ENCODE measurements around the gene TAS2R50.

Gene TAS2R50

GRCh38 chr12:11014234-11014633, 27.5 kb upstream of the TAS2R50 start:
- ChIA-PET CTCF (no interaction called here), POLR2A (no interaction called here)
- no peak for DNase-seq (ENCODE audit: extremely low spot score)
- TF ChIP-seq BHLHE40 (IDR thresholded peaks at IDR 0.05; ENCODE audit: borderline replicate concordance), result no peak
- no peak for TF ChIP-seq CTBP1 (IDR thresholded peaks at IDR 0.05; ENCODE audit: borderline replicate concordance)
- TF ChIP-seq PKNOX1 (IDR thresholded peaks at IDR 0.05), result no peak
- no peak for TF ChIP-seq SUZ12 (IDR thresholded peaks at IDR 0.05)
- no peak for TF ChIP-seq L3MBTL2 (conservative IDR thresholded peaks at IDR 0.05)
- TF ChIP-seq HDGF (IDR thresholded peaks at IDR 0.05; ENCODE audit: borderline replicate concordance), result no peak
- TF ChIP-seq FOXK2 (IDR thresholded peaks at IDR 0.05), result no peak
- TF ChIP-seq ARNT (IDR thresholded peaks at IDR 0.05), result no peak
- no peak for TF ChIP-seq TARDBP (IDR thresholded peaks at IDR 0.05)
- TF ChIP-seq ELF4 (IDR thresholded peaks at IDR 0.05), result no peak
- TF ChIP-seq LEF1 (IDR thresholded peaks at IDR 0.05; ENCODE audit: borderline replicate concordance), result no peak

DNA sequence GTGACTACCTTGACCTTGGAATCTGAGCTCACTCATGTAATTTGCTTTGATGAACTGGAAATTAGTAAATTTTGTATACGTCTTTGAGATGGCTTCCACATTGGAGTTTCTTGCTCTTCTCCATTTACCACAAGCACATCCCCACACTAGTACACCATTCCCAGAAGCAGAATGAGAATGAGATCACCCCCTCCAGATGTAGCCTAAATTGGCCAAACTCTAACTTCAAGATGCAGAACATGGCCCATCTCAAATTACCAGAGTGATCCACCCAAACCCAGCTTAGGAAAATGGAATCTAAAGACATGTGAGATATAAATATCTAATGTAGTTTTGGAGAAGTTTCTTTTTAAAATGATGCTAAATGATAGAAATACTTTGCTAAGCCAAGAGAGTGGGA, 20.9 kb upstream of the TAS2R50 start:
- ChIA-PET POLR2A (no interaction called here), CTCF (no interaction called here)
- TF ChIP-seq ELF4 (IDR thresholded peaks at IDR 0.05) (no peak), LEF1 (IDR thresholded peaks at IDR 0.05; ENCODE audit: borderline replicate concordance) (no peak), SP1 (IDR thresholded peaks at IDR 0.05) (no peak), PKNOX1 (IDR thresholded peaks at IDR 0.05) (no peak), FOXK2 (IDR thresholded peaks at IDR 0.05) (no peak), CTBP1 (IDR thresholded peaks at IDR 0.05; ENCODE audit: borderline replicate concordance) (no peak), HDGF (IDR thresholded peaks at IDR 0.05; ENCODE audit: borderline replicate concordance) (no peak), ZNF384 (IDR thresholded peaks at IDR 0.05) (no peak), BHLHE40 (IDR thresholded peaks at IDR 0.05; ENCODE audit: borderline replicate concordance) (no peak), NFRKB (IDR thresholded peaks at IDR 0.05) (no peak), L3MBTL2 (conservative IDR thresholded peaks at IDR 0.05) (no peak), FOXA1 (IDR thresholded peaks at IDR 0.05) (no peak), ARNT (IDR thresholded peaks at IDR 0.05) (no peak), SUZ12 (IDR thresholded peaks at IDR 0.05) (no peak), TARDBP (IDR thresholded peaks at IDR 0.05) (no peak), FOXM1 (IDR thresholded peaks at IDR 0.05; ENCODE audit: borderline replicate concordance) (no peak)
- no peak for DNase-seq (ENCODE audit: extremely low spot score)

- no peak for DNase-seq (ENCODE audit: extremely low spot score)
- no peak for TF ChIP-seq L3MBTL2 (conservative IDR thresholded peaks at IDR 0.05)
- no peak for TF ChIP-seq LEF1 (IDR thresholded peaks at IDR 0.05; ENCODE audit: borderline replicate concordance)
- TF ChIP-seq ARNT (IDR thresholded peaks at IDR 0.05), result no peak
- TF ChIP-seq NFRKB (IDR thresholded peaks at IDR 0.05), result no peak
- no peak for TF ChIP-seq SUZ12 (IDR thresholded peaks at IDR 0.05)
- no peak for TF ChIP-seq FOXM1 (IDR thresholded peaks at IDR 0.05; ENCODE audit: borderline replicate concordance)
- no peak for TF ChIP-seq BHLHE40 (IDR thresholded peaks at IDR 0.05; ENCODE audit: borderline replicate concordance)
- no peak for TF ChIP-seq HDGF (IDR thresholded peaks at IDR 0.05; ENCODE audit: borderline replicate concordance)
- ChIA-PET CTCF (no interaction called here), POLR2A (no interaction called here)
These were observed 11.5 kb upstream of the TAS2R50 start, which contains the start of gene TAS2R20 for GRCh38 chr12:10998204-10998603. TAS2R20 (minus strand) TSS chr12:10998304; CDS start chr12:10997875, 429 bp downstream.

GRCh38 chr12:10994307-10994706, 7.6 kb upstream of the TAS2R50 start:
- POLR2A ChIA-PET, result no interaction called here
- CTCF ChIA-PET, result no interaction called here
- TF ChIP-seq CTBP1 (IDR thresholded peaks at IDR 0.05; ENCODE audit: borderline replicate concordance) (no peak), FOXK2 (IDR thresholded peaks at IDR 0.05) (no peak), BHLHE40 (IDR thresholded peaks at IDR 0.05; ENCODE audit: borderline replicate concordance) (no peak), FOXM1 (IDR thresholded peaks at IDR 0.05; ENCODE audit: borderline replicate concordance) (no peak), SP1 (IDR thresholded peaks at IDR 0.05) (no peak), L3MBTL2 (conservative IDR thresholded peaks at IDR 0.05) (no peak), NFRKB (IDR thresholded peaks at IDR 0.05) (no peak), TARDBP (IDR thresholded peaks at IDR 0.05) (no peak), ZNF384 (IDR thresholded peaks at IDR 0.05) (no peak), HDGF (IDR thresholded peaks at IDR 0.05; ENCODE audit: borderline replicate concordance) (no peak), LEF1 (IDR thresholded peaks at IDR 0.05; ENCODE audit: borderline replicate concordance) (no peak)

DNA sequence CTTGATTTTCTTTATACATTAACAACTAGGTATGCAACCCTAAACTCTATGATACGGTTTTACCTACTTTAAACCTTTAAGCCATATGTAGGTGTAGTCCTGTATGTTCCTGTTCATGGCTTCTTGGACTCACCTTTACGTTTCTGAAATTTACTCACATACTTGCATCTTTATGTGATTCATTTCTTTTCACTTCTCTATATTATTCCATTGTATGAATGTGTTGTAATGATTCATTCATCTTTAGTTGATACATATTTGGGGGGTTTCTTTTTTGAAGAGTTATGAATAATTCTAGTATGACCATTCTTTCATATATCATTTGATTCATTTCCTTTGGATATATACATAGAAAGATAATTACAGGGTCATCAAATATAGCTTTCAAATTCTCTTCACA, 2.4 kb upstream of the TAS2R50 start:
- TF ChIP-seq ARNT (IDR thresholded peaks at IDR 0.05) (no peak), CTBP1 (IDR thresholded peaks at IDR 0.05; ENCODE audit: borderline replicate concordance) (no peak), BHLHE40 (IDR thresholded peaks at IDR 0.05; ENCODE audit: borderline replicate concordance) (no peak), LEF1 (IDR thresholded peaks at IDR 0.05; ENCODE audit: borderline replicate concordance) (no peak)
- ChIA-PET POLR2A (no interaction called here), CTCF (no interaction called here)
- DNase-seq (ENCODE audit: extremely low spot score), result no peak

More at GRCh38 chr12:10994307-10994706, 7.6 kb upstream of the TAS2R50 start:
- DNase-seq (ENCODE audit: extremely low spot score), result no peak

DNA sequence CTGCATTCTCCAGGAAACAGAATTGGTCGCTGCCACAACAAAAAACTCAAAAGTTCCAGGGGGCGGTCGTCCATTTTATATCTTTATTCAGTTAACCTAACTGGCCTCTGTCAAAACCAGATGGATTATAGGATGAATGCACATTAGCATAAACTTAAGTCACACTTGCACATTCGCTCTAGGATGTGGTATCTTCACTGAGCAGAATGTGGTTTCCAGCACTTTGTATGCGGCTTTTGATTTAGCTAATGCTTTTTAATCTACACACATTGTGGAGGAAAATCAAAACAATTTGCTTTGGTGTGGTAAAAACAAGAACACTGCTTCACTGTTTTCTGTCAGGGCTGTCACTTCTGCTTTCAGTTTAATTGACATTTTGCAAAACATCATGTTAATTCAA, 4.5 kb downstream of the TAS2R50 start:
- TF ChIP-seq SUZ12 (IDR thresholded peaks at IDR 0.05) (no peak), SP1 (IDR thresholded peaks at IDR 0.05) (no peak), FOXK2 (IDR thresholded peaks at IDR 0.05) (no peak), ARNT (IDR thresholded peaks at IDR 0.05) (no peak), LEF1 (IDR thresholded peaks at IDR 0.05; ENCODE audit: borderline replicate concordance) (no peak), L3MBTL2 (conservative IDR thresholded peaks at IDR 0.05) (no peak), TARDBP (IDR thresholded peaks at IDR 0.05) (no peak), FOXM1 (IDR thresholded peaks at IDR 0.05; ENCODE audit: borderline replicate concordance) (no peak), CTBP1 (IDR thresholded peaks at IDR 0.05; ENCODE audit: borderline replicate concordance) (no peak), ZNF384 (IDR thresholded peaks at IDR 0.05) (no peak), ELF4 (IDR thresholded peaks at IDR 0.05) (no peak), FOXA1 (IDR thresholded peaks at IDR 0.05) (no peak), HDGF (IDR thresholded peaks at IDR 0.05; ENCODE audit: borderline replicate concordance) (no peak), BHLHE40 (IDR thresholded peaks at IDR 0.05; ENCODE audit: borderline replicate concordance) (no peak)
- POLR2A ChIA-PET, result no interaction called here
- DNase-seq (ENCODE audit: extremely low spot score), result no peak
- CTCF ChIA-PET, result no interaction called here

GRCh38 chr12:10974965-10975364, 11.7 kb downstream of the TAS2R50 start:
- ChIA-PET POLR2A (no interaction called here), CTCF (no interaction called here)
- DNase-seq (ENCODE audit: extremely low spot score), result no peak
- TF ChIP-seq NFRKB (IDR thresholded peaks at IDR 0.05) (no peak), ARNT (IDR thresholded peaks at IDR 0.05) (no peak), CTBP1 (IDR thresholded peaks at IDR 0.05; ENCODE audit: borderline replicate concordance) (no peak), HDGF (IDR thresholded peaks at IDR 0.05; ENCODE audit: borderline replicate concordance) (no peak), L3MBTL2 (conservative IDR thresholded peaks at IDR 0.05) (no peak), PKNOX1 (IDR thresholded peaks at IDR 0.05) (no peak), LEF1 (IDR thresholded peaks at IDR 0.05; ENCODE audit: borderline replicate concordance) (no peak), ELF4 (IDR thresholded peaks at IDR 0.05) (no peak), FOXM1 (IDR thresholded peaks at IDR 0.05; ENCODE audit: borderline replicate concordance) (no peak), SUZ12 (IDR thresholded peaks at IDR 0.05) (no peak), FOXK2 (IDR thresholded peaks at IDR 0.05) (no peak), ZNF384 (IDR thresholded peaks at IDR 0.05) (no peak), TARDBP (IDR thresholded peaks at IDR 0.05) (no peak), BHLHE40 (IDR thresholded peaks at IDR 0.05; ENCODE audit: borderline replicate concordance) (no peak), FOXA1 (IDR thresholded peaks at IDR 0.05) (no peak), SP1 (IDR thresholded peaks at IDR 0.05) (no peak)
